IMR-90 (cell line): ENCODE measurements around the gene WDR37. TPM values are rescaled to one million over a fixed set of nuclear protein-coding genes. Genes with fewer than 3 reads are reported as not detected.

Experiments used
- ATAC-seq: fragments of 200-7000 bp; cut with Tn5 transposase; 2 replicates; pipeline ENCODE4 v1.9.1; 2020; ENCODE audit warnings: low read depth, mild to moderate bottlenecking, moderate library complexity
- BruUV-seq: library from RNA; stranded (reverse); fragments of 400-500 nt; replicated peaks from 2 replicates; lab custom pipeline; 2021; lab: Mats Ljungman, UMichigan
- CTCF ChIA-PET: fragments of 300-600 bp; formaldehyde crosslinking; extraction: SDS; loops from one replicate; lab custom pipeline; 2021; ENCODE audit warnings: antibody characterized with exemption; lab: Yijun Ruan, JAX
- POLR2A ChIA-PET: fragments of 300-600 bp; sonication (Branson Sonifier 250); formaldehyde crosslinking; loops from one replicate; lab custom pipeline; 2022; ENCODE audit warnings: antibody characterized with exemption; ENCODE audit not compliant: unreplicated experiment; lab: Charles Lee
- DNase-seq: peaks from one replicate; pipeline ENCODE4 v3.0.0; 2013
- H2AFZ ChIP-seq: replicated peaks from 2 replicates; pipeline ENCODE3; 2013; ENCODE audit warnings: low read length, mild to moderate bottlenecking; ENCODE audit not compliant: poor library complexity
- H2AK5ac ChIP-seq: 2 replicates; pipeline ENCODE4 v1.6.1; 2013; ENCODE audit warnings: low read depth, low read length, inconsistent platforms
- H2AK9ac ChIP-seq: replicated peaks from 2 replicates; pipeline ENCODE3; 2013; ENCODE audit warnings: mild to moderate bottlenecking, low read depth, low read length, moderate library complexity; ENCODE audit not compliant: poor library complexity
- H2BK120ac ChIP-seq: 2 replicates; pipeline ENCODE4 v1.6.1; 2013; ENCODE audit warnings: low read depth, low read length, inconsistent platforms
- H2BK15ac ChIP-seq: 3 replicates; pipeline ENCODE4 v1.6.1; 2013; ENCODE audit warnings: low read depth, low read length, inconsistent platforms
- H2BK20ac ChIP-seq: 2 replicates; pipeline ENCODE4 v1.6.1; 2013; ENCODE audit warnings: low read depth, mild to moderate bottlenecking, inconsistent platforms, low read length, moderate library complexity
- H2BK5ac ChIP-seq: 2 replicates; pipeline ENCODE4 v1.6.1; 2013; ENCODE audit warnings: mild to moderate bottlenecking, low read depth, low read length, inconsistent platforms; ENCODE audit not compliant: poor library complexity, severe bottlenecking
- H3K14ac ChIP-seq: replicated peaks from 2 replicates; pipeline ENCODE4 v1.6.1; 2013; ENCODE audit warnings: low read depth, low read length, inconsistent platforms
- H3K18ac ChIP-seq: 2 replicates; pipeline ENCODE4 v1.6.1; 2013; ENCODE audit warnings: low read depth, low read length, control low read depth
- H3K23ac ChIP-seq: 2 replicates; pipeline ENCODE4 v1.6.1; 2013; ENCODE audit warnings: low read depth, low read length, inconsistent platforms
- H3K27ac ChIP-seq: 2 replicates; pipeline ENCODE4 v1.5.1; 2013; ENCODE audit warnings: mild to moderate bottlenecking, control low read depth, low read length; ENCODE audit not compliant: insufficient read depth
- H3K27me3 ChIP-seq: 2 replicates; pipeline ENCODE4 v1.6.1; 2013; ENCODE audit warnings: low read length; ENCODE audit not compliant: control insufficient read depth, insufficient read depth
- H3K36me3 ChIP-seq: 2 replicates; pipeline ENCODE4 v1.6.1; 2013; ENCODE audit warnings: low read length, mixed read lengths; ENCODE audit not compliant: control insufficient read depth, insufficient read depth
- H3K4ac ChIP-seq: 2 replicates; pipeline ENCODE4 v1.6.1; 2013; ENCODE audit warnings: low read depth, low read length, inconsistent platforms
- H3K4me1 ChIP-seq: 2 replicates; pipeline ENCODE4 v1.6.1; 2013; ENCODE audit warnings: low read length, mixed read lengths; ENCODE audit not compliant: control insufficient read depth, insufficient read depth
- H3K4me2 ChIP-seq: 2 replicates; pipeline ENCODE4 v1.6.1; 2013; ENCODE audit warnings: low read depth, mild to moderate bottlenecking, control low read depth, low read length, moderate library complexity
- H3K4me3 ChIP-seq: 2 replicates; pipeline ENCODE4 v1.5.1; 2013; ENCODE audit warnings: low read depth, mild to moderate bottlenecking, control low read depth, low read length, moderate library complexity; ENCODE audit not compliant: insufficient read depth
- H3K56ac ChIP-seq: 2 replicates; pipeline ENCODE4 v1.6.1; 2013; ENCODE audit warnings: low read length, inconsistent platforms; ENCODE audit not compliant: insufficient read depth; ENCODE audit errors: extremely low read depth
- H3K79me1 ChIP-seq, 2 experiments: 2 replicates each; pipeline ENCODE4 v1.6.1; 2013; ENCODE audit warnings: low read length in 2 of 2, inconsistent platforms in 1 of 2, low read depth in 1 of 2
- H3K9ac ChIP-seq: 2 replicates; pipeline ENCODE4 v1.6.1; 2013; ENCODE audit warnings: low read depth, low read length, control low read depth
- H3K9me1 ChIP-seq: 2 replicates; pipeline ENCODE4 v1.6.1; 2013; ENCODE audit warnings: low read length, inconsistent platforms; ENCODE audit not compliant: insufficient read depth
- H3K9me3 ChIP-seq: 2 replicates; pipeline ENCODE4 v1.6.1; 2013; ENCODE audit warnings: low read length; ENCODE audit not compliant: control insufficient read depth, insufficient read depth
- H4K20me1 ChIP-seq: 2 replicates; pipeline ENCODE4 v1.6.1; 2013; ENCODE audit warnings: low read length, inconsistent platforms; ENCODE audit not compliant: insufficient read depth
- H4K5ac ChIP-seq: 2 replicates; pipeline ENCODE4 v1.6.1; 2013; ENCODE audit warnings: mild to moderate bottlenecking, low read depth, low read length, control low read depth
- H4K8ac ChIP-seq, 2 experiments: 2 replicates each; pipeline ENCODE4 v1.6.1; 2013; ENCODE audit warnings: low read depth in 2 of 2, low read length in 2 of 2, control low read depth in 1 of 2, inconsistent platforms in 1 of 2
- H4K91ac ChIP-seq: 2 replicates; pipeline ENCODE4 v1.6.1; 2013; ENCODE audit warnings: low read depth, low read length, inconsistent platforms; ENCODE audit not compliant: insufficient read depth
- BHLHE40 ChIP-seq: fragments of 150-350 bp; IDR thresholded peaks from 2 replicates; pipeline ENCODE4 v1.6.1; 2016; ENCODE audit warnings: mild to moderate bottlenecking, low read depth, low read length
- CEBPB ChIP-seq: IDR thresholded peaks from 2 replicates; pipeline ENCODE4 v1.6.1; 2012; ENCODE audit warnings: low read depth, low read length, improper control_type of control experiment
- CHD1 ChIP-seq: IDR thresholded peaks from 2 replicates; pipeline ENCODE4 v1.6.1; 2012; ENCODE audit warnings: low read depth, low read length, improper control_type of control experiment
- MAFK ChIP-seq: IDR thresholded peaks from 2 replicates; pipeline ENCODE4 v1.6.1; 2012; ENCODE audit warnings: low read depth, low read length, improper control_type of control experiment
- MXI1 ChIP-seq: IDR thresholded peaks from 2 replicates; pipeline ENCODE4 v1.6.1; 2012; ENCODE audit warnings: low read depth, mild to moderate bottlenecking, low read length, moderate library complexity, borderline replicate concordance
- RAD21 ChIP-seq: IDR thresholded peaks from 2 replicates; pipeline ENCODE4 v1.6.1; 2012; ENCODE audit warnings: low read length, improper control_type of control experiment
- RCOR1 ChIP-seq: IDR thresholded peaks from 2 replicates; pipeline ENCODE4 v1.6.1; 2012; ENCODE audit warnings: mild to moderate bottlenecking, low read length, improper control_type of control experiment; ENCODE audit not compliant: insufficient replicate concordance
- WGBS, 2 experiments: methylation state at CpG; one replicate each; pipeline versions ENCODE4 v1.1.5 to v1.1.7; 2013; ENCODE audit warnings: missing lambda C conversion rate in 2 of 2; ENCODE audit not compliant: insufficient read length in 1 of 2; ENCODE audit errors: extremely low coverage in 2 of 2; 5-methylcytosine and 5-hydroxymethylcytosine counted together
- dilution Hi-C: fragments of 300-500 bp; cut with HindIII; formaldehyde crosslinking; loops from one replicate; pipeline ENCODE4 v1.14.3; 2018; ENCODE audit warnings: low sequenced_read_pairs; ENCODE audit not compliant: unreplicated experiment
- in situ Hi-C: fragments of 300-500 bp; cut with MboI; formaldehyde crosslinking; loops from 3 replicates; pipeline ENCODE4 v1.14.3; 2019; ENCODE audit warnings: low sequenced_read_pairs, inconsistent platforms, mixed read lengths
- intact Hi-C: fragments of 100-400 bp; cut with micrococcal nuclease; formaldehyde crosslinking; loops from 2 replicates; pipeline ENCODE4 v1.10.0; 2022
- polyA plus RNA-seq, 3 experiments: library from polyadenylated mRNA; depleted of rRNA; stranded (reverse); fragments of >200 nt; gene quantifications; 2 replicates each; pipeline ENCODE4 v1.2.3, GENCODE V29; 2012; ENCODE audit warnings: low replicate concordance in 1 of 3
- total RNA-seq: library from RNA; depleted of rRNA; stranded (reverse); fragments of >200 nt; gene quantifications from 2 replicates; pipeline ENCODE4 v1.2.3, GENCODE V29; 2012
- TF ChIP-seq, protein P1 (sequence below): conservative IDR thresholded peaks from 2 replicates; pipeline ENCODE4 v1.5.1; 2012; ENCODE audit warnings: mild to moderate bottlenecking, low read depth, low read length, improper control_type of control experiment
- TF ChIP-seq, protein P2 (sequence below): fragments of 150-350 bp; IDR thresholded peaks from 2 replicates; pipeline ENCODE4 v1.6.1; 2017; ENCODE audit warnings: mild to moderate bottlenecking, antibody characterized with exemption, low read length, low read depth

The WDR37 gene
- total and polyA plus RNA-seq, 2 of the 4 experiments (the other 2 are of a cell fraction), result 12.7 to 14.5 TPM

DNA sequence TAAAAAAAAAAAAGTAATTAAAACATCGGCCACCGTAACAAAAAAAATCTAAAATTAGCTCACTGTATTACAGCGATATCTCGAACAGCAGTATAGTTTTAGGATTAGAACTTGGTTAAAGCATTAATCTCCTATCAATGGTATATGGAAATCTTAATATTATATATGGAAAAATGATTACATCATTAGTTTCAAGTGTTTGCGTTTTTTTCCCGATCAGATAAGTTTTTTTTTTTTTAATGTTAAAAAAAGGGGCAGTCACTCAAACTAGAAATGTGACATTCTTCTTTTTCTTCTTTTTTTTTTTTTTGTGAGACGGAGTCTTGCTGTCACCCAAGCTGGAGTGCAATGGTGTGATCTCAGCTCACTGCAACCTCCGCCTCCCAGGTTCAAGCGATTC, 14.7 kb upstream of the WDR37 start:
- no peak overlapping the region for H3K4me3 ChIP-seq
- H4K5ac ChIP-seq, result no peak overlapping the region
- H2BK5ac ChIP-seq, result no peak overlapping the region
- H2BK15ac ChIP-seq, result no peak overlapping the region
- no peak overlapping the region for H2AK5ac ChIP-seq
- H3K9ac ChIP-seq, result no peak overlapping the region
- H3K18ac ChIP-seq, result no peak overlapping the region
- ATAC-seq (no peak), DNase-seq (no peak)
- peaks cover 20% of the 10 kb centered on the region; the same call in 1 of the 2 replicates for H4K20me1 ChIP-seq
- no CpG with 5 or more reads among the region's 9 CpGs for WGBS, 2 experiments
- no peak overlapping the region for H4K8ac ChIP-seq
- H2AFZ ChIP-seq, result no peak overlapping the region
- in situ Hi-C loops (no loop called here), intact Hi-C loops (no loop called here), dilution Hi-C loops (no loop called here)
- H3K27me3 ChIP-seq, result no peaks in the 10 kb centered on the region
- H2BK120ac ChIP-seq, result no peak overlapping the region
- no TSS peak for BruUV-seq
- no peak overlapping the region for H2BK20ac ChIP-seq
- H4K91ac ChIP-seq, result no peak overlapping the region
- POLR2A ChIA-PET, result no interaction called here
- CTCF ChIA-PET, result interaction anchor here (0.6 kb wide), 1 partner anchor 23 kb away, joined by 7 read pairs; no protein-coding TSS in a partner anchor
- H3K56ac ChIP-seq, result no peak overlapping the region
- no peak overlapping the region for H3K27ac ChIP-seq
- peaks cover 13 to 34% of the 10 kb centered on the region in 2 experiments for H3K79me1 ChIP-seq
- no peaks in the 10 kb centered on the region for H3K4me1 ChIP-seq
- H3K14ac ChIP-seq, result no peak overlapping the region
- no peak for TF ChIP-seq MAFK
- TF ChIP-seq MXI1, result no peak
- no peak for TF ChIP-seq CEBPB
- no peak for TF ChIP-seq RAD21
- no peak for TF ChIP-seq RCOR1
- TF ChIP-seq, protein P1, sequence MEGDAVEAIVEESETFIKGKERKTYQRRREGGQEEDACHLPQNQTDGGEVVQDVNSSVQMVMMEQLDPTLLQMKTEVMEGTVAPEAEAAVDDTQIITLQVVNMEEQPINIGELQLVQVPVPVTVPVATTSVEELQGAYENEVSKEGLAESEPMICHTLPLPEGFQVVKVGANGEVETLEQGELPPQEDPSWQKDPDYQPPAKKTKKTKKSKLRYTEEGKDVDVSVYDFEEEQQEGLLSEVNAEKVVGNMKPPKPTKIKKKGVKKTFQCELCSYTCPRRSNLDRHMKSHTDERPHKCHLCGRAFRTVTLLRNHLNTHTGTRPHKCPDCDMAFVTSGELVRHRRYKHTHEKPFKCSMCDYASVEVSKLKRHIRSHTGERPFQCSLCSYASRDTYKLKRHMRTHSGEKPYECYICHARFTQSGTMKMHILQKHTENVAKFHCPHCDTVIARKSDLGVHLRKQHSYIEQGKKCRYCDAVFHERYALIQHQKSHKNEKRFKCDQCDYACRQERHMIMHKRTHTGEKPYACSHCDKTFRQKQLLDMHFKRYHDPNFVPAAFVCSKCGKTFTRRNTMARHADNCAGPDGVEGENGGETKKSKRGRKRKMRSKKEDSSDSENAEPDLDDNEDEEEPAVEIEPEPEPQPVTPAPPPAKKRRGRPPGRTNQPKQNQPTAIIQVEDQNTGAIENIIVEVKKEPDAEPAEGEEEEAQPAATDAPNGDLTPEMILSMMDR, result no peak
- no peak for TF ChIP-seq BHLHE40
- TF ChIP-seq, protein P2, sequence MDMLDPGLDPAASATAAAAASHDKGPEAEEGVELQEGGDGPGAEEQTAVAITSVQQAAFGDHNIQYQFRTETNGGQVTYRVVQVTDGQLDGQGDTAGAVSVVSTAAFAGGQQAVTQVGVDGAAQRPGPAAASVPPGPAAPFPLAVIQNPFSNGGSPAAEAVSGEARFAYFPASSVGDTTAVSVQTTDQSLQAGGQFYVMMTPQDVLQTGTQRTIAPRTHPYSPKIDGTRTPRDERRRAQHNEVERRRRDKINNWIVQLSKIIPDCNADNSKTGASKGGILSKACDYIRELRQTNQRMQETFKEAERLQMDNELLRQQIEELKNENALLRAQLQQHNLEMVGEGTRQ, result no peak
- TF ChIP-seq CHD1, result no peak
- no peak overlapping the region for H2AK9ac ChIP-seq
- peaks cover 14% of the 10 kb centered on the region for H3K36me3 ChIP-seq
- H3K9me1 ChIP-seq, result peaks cover 5% of the 10 kb centered on the region; the same call in 1 of the 2 replicates
- no peaks in the 10 kb centered on the region for H3K9me3 ChIP-seq
- no peak overlapping the region for H3K4ac ChIP-seq
- H3K4me2 ChIP-seq, result no peak overlapping the region
- H3K23ac ChIP-seq, result no peak overlapping the region
